Natural killer cell treated with Interleukin-12 subunit alpha and Interleukin-12 subunit beta and Interleukin-15 and Interleukin-18, amount 100 ng/mL, for 72 hours (primary cell): Measurements from ENCODE around the gene FREM1. TPM values are rescaled to one million over a fixed set of nuclear protein-coding genes. Genes with fewer than 3 reads are reported as not detected.
A peak's percentile ranks its signal among the peaks of the same experiment; 100 is the strongest.

Source experiments
- ATAC-seq, 2 donors: fragments of 150-1000 bp; cut with Tn5 transposase in 1 of 2; sonication (Bioruptor Pico), chemical (Tn5 transposase) in 1 of 2; 2 replicates each; pipeline ENCODE4 v1.10.0; 2021
- DNase-seq: peaks from one replicate; pipeline ENCODE4 v3.0.0; 2022; ENCODE audit warnings: low spot score
- H3K27ac Mint-ChIP-seq, 2 donors: 1 replicate in 1 of 2; 2 replicates in 1 of 2; pipeline ENCODE4 v1.8.0; 2022; ENCODE audit warnings: mixed read lengths in 2 of 2, mild to moderate bottlenecking in 1 of 2, moderate library complexity in 1 of 2
- H3K27me3 Mint-ChIP-seq, 2 donors: 1 replicate in 1 of 2; 2 replicates in 1 of 2; pipeline ENCODE4 v1.8.0; 2022; ENCODE audit warnings: mixed read lengths in 2 of 2
- H3K36me3 Mint-ChIP-seq: one replicate; pipeline ENCODE4 v1.8.0; 2022; ENCODE audit warnings: mixed read lengths
- H3K4me1 Mint-ChIP-seq, 2 donors: 1 replicate in 1 of 2; 2 replicates in 1 of 2; pipeline ENCODE4 v1.8.0; 2022; ENCODE audit warnings: low read depth in 2 of 2, mixed read lengths in 2 of 2, mild to moderate bottlenecking in 1 of 2
- H3K4me3 Mint-ChIP-seq: one replicate; pipeline ENCODE4 v1.8.0; 2022; ENCODE audit warnings: mixed read lengths
- H3K9me3 Mint-ChIP-seq: 2 replicates; pipeline ENCODE4 v1.8.0; 2022; ENCODE audit warnings: mixed read lengths
- total RNA-seq, 2 donors: library from RNA; stranded (reverse); gene quantifications; one replicate each; pipeline ENCODE4 v1.2.3, GENCODE V29; 2022

The FREM1 gene
- total RNA-seq, 2 donors from 2014 or later = not detected

DNA sequence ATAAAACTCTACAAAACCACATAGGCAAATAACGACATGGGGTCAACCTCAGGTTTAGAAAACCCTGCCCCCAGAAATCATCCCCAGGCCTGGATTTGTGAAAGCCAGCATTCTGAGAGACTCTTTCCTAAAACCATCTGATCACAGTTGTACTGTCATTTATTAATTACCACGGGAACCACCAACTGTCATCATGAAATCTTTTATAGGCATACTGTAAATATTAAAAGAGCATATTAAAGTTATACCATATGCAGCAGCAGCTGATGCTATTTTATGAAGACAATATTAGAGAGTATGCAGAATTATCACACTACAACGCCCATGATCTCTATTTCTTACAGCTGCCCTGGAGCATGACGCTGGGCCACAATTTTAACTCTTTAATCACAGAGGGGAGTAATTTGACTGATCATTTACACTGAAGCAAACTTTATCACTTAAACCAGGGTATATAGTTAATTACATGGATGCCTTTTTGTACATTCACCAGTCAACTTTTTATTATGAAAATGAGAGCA lies 208.0 kb downstream of the FREM1 start:
- H3K27me3 Mint-ChIP-seq = peaks cover 17 to 21% of the 10 kb centered on the region in 2 donors
- peaks cover 11% of the 10 kb centered on the region for H3K9me3 Mint-ChIP-seq
- H3K4me1 Mint-ChIP-seq = no peaks in the 10 kb centered on the region
- DNase-seq (no peak), ATAC-seq (no peak)
- no peak overlapping the region for H3K27ac Mint-ChIP-seq
- H3K4me3 Mint-ChIP-seq = no peak overlapping the region
- peaks cover 22% of the 10 kb centered on the region for H3K36me3 Mint-ChIP-seq

DNA sequence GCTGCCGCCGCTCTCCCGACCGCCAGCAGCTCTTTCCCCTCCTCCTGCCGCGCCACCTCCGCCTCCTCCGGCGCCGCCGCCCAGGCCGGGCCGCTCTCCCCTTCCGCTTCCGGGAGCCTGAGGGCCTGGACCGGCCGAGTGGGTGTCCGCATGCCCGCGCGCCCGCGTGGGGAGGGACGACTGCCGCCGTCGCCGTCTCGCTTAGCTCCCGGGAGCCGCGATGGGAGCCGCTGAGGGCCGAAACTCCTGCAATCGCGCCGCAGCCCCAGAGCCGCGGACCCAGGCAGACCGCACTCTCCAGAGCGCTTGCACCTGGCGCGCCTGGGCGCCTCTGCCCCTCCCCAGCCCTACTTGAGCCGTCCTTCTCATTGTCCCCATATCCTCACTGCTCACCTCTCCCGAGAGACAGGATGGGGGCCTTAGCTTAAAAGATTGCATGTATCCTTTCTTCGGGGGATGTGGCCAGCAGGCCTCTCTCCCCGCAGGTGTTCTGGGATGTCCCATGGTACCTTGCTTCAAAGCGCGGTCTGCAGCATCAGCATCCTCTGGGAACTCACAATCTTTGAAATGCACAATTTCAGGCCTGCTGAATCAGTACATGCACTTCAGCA lies 216.9 kb downstream of the FREM1 start, which contains the start of gene ZDHHC21:
ZDHHC21 (minus strand) TSS at position 182 of the 611 bp plus-strand sequence. CDS start 19,092 bp downstream, outside the sequence.
- Mint-ChIP-seq H3K27ac (peak within 1 kb of the TSS; percentile 69 to 95), H3K9me3 (peaks cover 4% of the 10 kb centered on the region), H3K36me3 (peaks cover 10% of the 10 kb centered on the region), H3K4me1 (peaks cover 29 to 37% of the 10 kb centered on the region in 2 donors), H3K4me3 (peak within 1 kb of the TSS; percentile 95), H3K27me3 (peaks cover 0 to 9% of the 10 kb centered on the region in 2 donors)
- ATAC-seq (peak; percentile 97 to 98), DNase-seq (peak; percentile 81)

DNA sequence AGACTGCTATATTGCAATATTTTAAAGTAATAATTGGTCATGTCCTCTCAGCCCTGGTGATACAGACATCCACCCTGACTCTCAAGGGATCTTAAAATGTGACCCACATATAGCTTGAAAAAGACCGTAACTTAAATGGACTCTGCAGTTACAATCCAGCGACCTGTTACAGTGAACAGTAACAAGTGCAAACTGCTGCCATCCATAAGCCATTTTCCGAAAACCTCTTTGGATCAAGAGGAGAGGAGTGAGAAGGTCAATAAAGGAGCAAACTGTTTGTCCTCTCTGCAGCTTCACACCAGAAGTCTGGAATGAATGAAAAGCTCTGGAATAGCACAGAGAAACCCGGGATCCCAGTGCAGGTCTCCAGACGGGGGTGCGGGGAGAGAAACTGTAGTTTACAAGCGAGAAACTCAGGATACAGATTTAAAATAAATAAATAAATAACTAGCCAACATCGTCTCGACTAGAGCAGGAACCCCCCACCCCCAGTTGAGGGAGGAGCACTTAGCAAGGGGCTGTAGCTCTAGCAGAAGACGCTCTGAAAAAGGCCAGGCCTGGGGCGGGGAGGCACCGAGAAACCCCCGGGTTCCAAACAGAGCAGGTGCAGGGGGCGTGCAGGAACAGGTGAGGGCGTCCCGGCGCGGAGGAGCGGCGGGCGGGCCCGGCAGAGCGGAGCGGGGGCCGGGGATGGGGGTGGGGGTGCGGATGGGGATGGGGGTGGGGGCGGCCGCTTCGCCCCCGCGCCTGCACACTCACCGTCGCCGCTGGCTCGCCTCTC lies 217.6 kb downstream of the FREM1 start:
- ATAC-seq = no peak
- peak overlapping the region; percentile 95 for H3K4me3 Mint-ChIP-seq
- peaks cover 0 to 7% of the 10 kb centered on the region in 2 donors for H3K27me3 Mint-ChIP-seq
- H3K27ac Mint-ChIP-seq = peak overlapping the region; percentile 69 to 95
- H3K4me1 Mint-ChIP-seq = peaks cover 29 to 42% of the 10 kb centered on the region in 2 donors
- DNase-seq = no peak
- peaks cover 4% of the 10 kb centered on the region for H3K9me3 Mint-ChIP-seq
- H3K36me3 Mint-ChIP-seq = peaks cover 10% of the 10 kb centered on the region

DNA sequence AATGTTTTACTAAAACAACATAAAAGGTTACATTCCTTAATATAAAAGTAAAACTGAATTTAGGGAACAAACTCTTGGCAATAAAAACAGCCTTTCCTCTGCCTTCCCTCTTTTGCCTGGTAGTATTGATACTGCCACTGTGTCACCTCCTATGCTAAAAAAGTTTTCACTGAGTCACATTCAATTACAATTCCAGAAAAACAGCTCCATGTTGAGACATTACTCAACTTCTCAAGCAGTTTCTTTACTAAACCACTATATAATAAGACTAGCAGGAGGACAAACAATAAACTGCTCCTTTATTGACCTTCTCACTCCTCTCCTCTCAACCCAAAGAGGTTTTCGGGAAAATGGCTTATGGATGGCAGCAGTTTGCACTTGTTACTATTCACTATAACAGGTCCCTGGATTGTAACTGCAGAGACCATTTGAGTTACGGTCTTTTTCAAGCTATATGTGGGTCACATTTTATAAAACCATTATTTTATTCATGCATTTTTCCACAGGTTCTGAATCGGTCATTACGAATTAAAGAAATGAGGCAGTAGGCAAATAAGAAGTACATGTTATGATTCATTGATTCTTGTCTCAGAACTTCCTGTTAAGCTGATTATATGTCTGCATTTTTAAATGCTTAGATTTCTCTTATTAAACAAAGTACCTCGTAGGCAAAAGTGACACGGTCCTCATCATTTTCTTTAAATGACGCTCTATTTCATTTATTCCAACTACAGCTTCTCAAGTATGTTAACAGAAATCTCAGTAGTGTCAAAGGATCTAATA lies 219.1 kb downstream of the FREM1 start:
- H3K4me3 Mint-ChIP-seq = peak overlapping the region; percentile 95
- peaks cover 29 to 42% of the 10 kb centered on the region in 2 donors for H3K4me1 Mint-ChIP-seq
- peak overlapping the region in 1 of 2 donors; percentile 25 for H3K27ac Mint-ChIP-seq
- peaks cover 10% of the 10 kb centered on the region for H3K36me3 Mint-ChIP-seq
- peaks cover 4% of the 10 kb centered on the region for H3K9me3 Mint-ChIP-seq
- DNase-seq = no peak
- no peaks in the 10 kb centered on the region for H3K27me3 Mint-ChIP-seq
- no peak for ATAC-seq

DNA sequence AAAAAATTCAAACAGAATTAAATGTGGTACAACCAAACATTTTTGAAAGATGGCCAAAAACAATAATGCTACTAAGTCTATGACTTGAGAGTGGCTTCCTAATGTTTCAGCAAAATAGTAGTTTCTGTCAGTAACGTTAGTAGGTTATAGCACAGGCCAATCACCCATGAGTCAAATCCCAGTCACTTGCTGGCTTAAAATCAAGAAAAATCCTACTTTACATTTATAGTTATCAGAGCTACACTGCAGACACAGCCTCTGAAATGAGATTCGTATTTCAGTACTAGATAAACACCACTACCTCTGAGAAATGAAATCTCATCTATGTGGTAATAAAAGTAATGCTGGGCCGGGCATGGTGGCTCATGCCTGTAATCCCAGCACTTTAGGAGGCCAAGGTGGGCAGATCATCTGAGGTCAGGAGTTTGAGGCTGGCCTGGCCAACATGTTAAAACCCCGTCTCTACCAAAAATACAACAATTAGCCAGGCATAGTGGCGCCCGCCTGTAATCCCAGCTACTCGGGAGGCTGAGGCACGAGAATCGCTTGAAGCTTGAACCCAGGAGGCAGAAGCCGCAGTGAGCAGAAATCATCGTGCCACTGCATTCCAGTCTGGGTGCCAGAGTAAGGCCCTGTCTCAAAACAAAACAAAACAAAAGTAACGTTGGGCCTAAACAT lies 223.0 kb downstream of the FREM1 start:
- peaks cover 22 to 37% of the 10 kb centered on the region in 2 donors for H3K4me1 Mint-ChIP-seq
- no peaks in the 10 kb centered on the region for H3K27me3 Mint-ChIP-seq
- DNase-seq (no peak), ATAC-seq (no peak)
- no peaks in the 10 kb centered on the region for H3K9me3 Mint-ChIP-seq
- H3K4me3 Mint-ChIP-seq = no peak overlapping the region
- no peak overlapping the region for H3K27ac Mint-ChIP-seq
- H3K36me3 Mint-ChIP-seq = peaks cover 21% of the 10 kb centered on the region

DNA sequence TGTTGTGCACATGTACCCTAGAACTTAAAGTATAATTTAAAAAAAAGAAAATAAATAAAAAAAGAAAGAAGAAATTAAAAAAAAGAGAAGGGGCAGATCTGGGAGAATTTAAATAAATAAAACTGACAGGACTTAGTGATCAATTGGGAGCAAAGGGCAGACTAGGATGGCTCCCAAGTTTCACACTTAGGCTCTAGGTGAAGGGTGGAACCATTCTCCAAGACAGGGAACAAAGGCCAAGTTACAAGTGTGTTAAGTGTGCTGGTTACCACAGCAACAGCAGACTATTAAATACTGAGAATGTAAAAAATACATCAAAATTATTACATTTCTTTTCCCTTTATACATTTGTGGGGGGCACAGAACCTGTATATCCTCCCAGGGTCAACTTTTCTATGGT lies 224.1 kb downstream of the FREM1 start:
- H3K27ac Mint-ChIP-seq = no peak overlapping the region
- no peaks in the 10 kb centered on the region for H3K27me3 Mint-ChIP-seq
- H3K4me3 Mint-ChIP-seq = no peak overlapping the region
- no peaks in the 10 kb centered on the region for H3K9me3 Mint-ChIP-seq
- ATAC-seq = no peak
- H3K4me1 Mint-ChIP-seq = peaks cover 25 to 34% of the 10 kb centered on the region in 2 donors
- peaks cover 21% of the 10 kb centered on the region for H3K36me3 Mint-ChIP-seq
- no peak for DNase-seq

Other genes with a start within 250 kb of the FREM1 start
- 10 to 100 TPM; 12.0 to 12.8 TPM for gene ZDHHC21, start 217.0 kb downstream of the FREM1 start, total RNA-seq
- not detected for gene CER1, start 187.7 kb downstream of the FREM1 start, total RNA-seq